Adrenal gland (tissue), 12 donors: ENCODE measurements around the gene ANKFN1. TPM values are rescaled to one million over a fixed set of nuclear protein-coding genes. Genes with fewer than 3 reads are reported as not detected.

Experiments used
- DNase-seq, 7 donors: peaks; one replicate each; pipeline ENCODE4 v3.0.0-alpha.2; 2019 to 2020
- H3K27ac ChIP-seq, 5 donors: fragments of 200-600 bp; sonication (generic) in 4 of 5; 1 replicate in 3 of 5; 2 replicates in 2 of 5; pipeline versions ENCODE4 v1.5.1 to v1.8.0; 2016 to 2020; ENCODE audit warnings: mild to moderate bottlenecking in 1 of 5
- H3K27me3 ChIP-seq: fragments of 200-600 bp; 2 replicates; pipeline ENCODE4 v1.8.0; 2021
- H3K36me3 ChIP-seq, 2 donors: fragments of 200-600 bp; replicated peaks in 1 of 2; 1 replicate in 1 of 2; 2 replicates in 1 of 2; pipeline versions ENCODE4 v1.5.1 to v1.8.0; 2018 to 2022
- H3K4me1 ChIP-seq, 2 donors: fragments of 200-600 bp; replicated peaks in 1 of 2; 1 replicate in 1 of 2; 2 replicates in 1 of 2; pipeline versions ENCODE4 v1.5.1 to v1.8.0; 2018 to 2021
- H3K4me3 ChIP-seq, 4 donors: fragments of 200-600 bp; sonication (generic) in 3 of 4; one replicate each; pipeline ENCODE4 v1.5.1; 2016 to 2018
- H3K9me3 ChIP-seq, 3 donors: fragments of 200-600 bp; sonication (generic) in 1 of 3; replicated peaks in 1 of 3; 1 replicate in 2 of 3; 2 replicates in 1 of 3; pipeline versions ENCODE4 v1.5.1 to v1.8.0; 2016 to 2021
- POLR2A ChIP-seq, 2 donors: fragments of 450-650 bp; IDR thresholded peaks; one replicate each; pipeline ENCODE4 v1.6.1; 2017; ENCODE audit warnings: antibody characterized with exemption in 2 of 2, mild to moderate bottlenecking in 2 of 2, moderate library complexity in 1 of 2
- WGBS, 4 donors: extraction: QIAGEN DNeasy Blood & Tissue Kit in 2 of 4; methylation state at CpG; one replicate each; pipeline versions ENCODE4 v1.1.5 to v1.1.7; 2013 to 2017; 5-methylcytosine and 5-hydroxymethylcytosine counted together
- intact Hi-C, 2 donors: fragments of 100-400 bp; cut with DNase I; formaldehyde crosslinking; loops; one replicate each; pipeline versions ENCODE4 v1.14.1 to v1.15.0; 2022 to 2023
- polyA plus RNA-seq, 3 donors: library from polyadenylated mRNA; stranded (reverse); fragments of 200-250 nt in 2 of 3; fragments of 350-450 nt in 1 of 3; fragmentation: Illumina TruSeq in 1 of 3; extraction: RNeasy Lipid Tissue Mini Kit (QIAGEN cat#74804) in 1 of 3; gene quantifications; one replicate each; pipeline ENCODE4 v1.2.3, GENCODE V29; 2013 to 2014
- total RNA-seq, 9 donors: library from RNA; depleted of rRNA in 4 of 9; stranded (reverse); fragments of >200 nt in 4 of 9; fragments of 120-200 nt in 1 of 9; fragmentation: NEBNext Ultra II Directional in 1 of 9; extraction: Animal tissue kit (Norgen Biotek cat#: 25700) in 1 of 9; gene quantifications; one replicate each; pipeline versions ENCODE4 v1.1.0 to v1.2.4, GENCODE V29; 2013 to 2023
- TF ChIP-seq, protein P1 (sequence below), 6 experiments: fragments of 450-650 bp in 4 of 6; fragments of 200-600 bp in 2 of 6; sonication (generic) in 1 of 6; IDR thresholded peaks; 1 replicate in 5 of 6; 2 replicates in 1 of 6; pipeline versions ENCODE4 v1.5.1 to v1.8.0; 2016 to 2021; ENCODE audit warnings: antibody characterized with exemption in 6 of 6, mild to moderate bottlenecking in 2 of 6, moderate library complexity in 1 of 6
- donor health status: healthy with polysubstance abuse.
- donor health status: Bipolar disorder and iron deficiency.
- donor health status: DM: yes; HTN: yes; CAD: no.
- donor health status: DM: no; HTN: no; CAD: no.
- donor health status: DM: no; HTN: no; CAD: no.
- donor health status: DM: yes; HTN: yes; CAD: no.

The ANKFN1 gene
- total and polyA plus RNA-seq, 12 donors, result 0.18 to 1.6 (median 0.41) TPM; not detected in 5

DNA sequence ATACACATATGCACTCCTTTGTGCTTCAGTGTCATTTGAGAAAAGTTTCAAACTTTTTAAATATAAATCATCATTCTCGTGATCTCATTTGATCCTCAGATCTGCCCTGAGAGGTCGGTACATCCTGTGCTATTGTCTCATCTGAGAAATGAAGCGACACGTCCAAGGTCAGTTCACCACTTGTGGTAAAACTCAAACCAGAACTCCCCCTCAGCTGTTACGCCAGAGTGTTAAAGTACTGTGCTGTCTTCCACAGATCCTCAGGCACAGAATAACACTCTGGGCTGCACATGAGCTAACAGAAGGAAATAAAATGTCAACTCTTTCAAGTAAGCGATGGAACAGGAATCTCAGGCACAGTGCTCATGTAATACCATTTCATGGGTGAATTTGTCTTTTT is 31.4 kb downstream of the ANKFN1 start:
- H3K36me3 ChIP-seq, result no peaks in the 10 kb centered on the region
- no peaks in the 10 kb centered on the region for H3K9me3 ChIP-seq
- intact Hi-C loops, result no loop called here
- H3K4me3 ChIP-seq, result no peak overlapping the region
- TF ChIP-seq POLR2A (IDR thresholded peaks at IDR 0.05), result no peak
- TF ChIP-seq, protein P1, sequence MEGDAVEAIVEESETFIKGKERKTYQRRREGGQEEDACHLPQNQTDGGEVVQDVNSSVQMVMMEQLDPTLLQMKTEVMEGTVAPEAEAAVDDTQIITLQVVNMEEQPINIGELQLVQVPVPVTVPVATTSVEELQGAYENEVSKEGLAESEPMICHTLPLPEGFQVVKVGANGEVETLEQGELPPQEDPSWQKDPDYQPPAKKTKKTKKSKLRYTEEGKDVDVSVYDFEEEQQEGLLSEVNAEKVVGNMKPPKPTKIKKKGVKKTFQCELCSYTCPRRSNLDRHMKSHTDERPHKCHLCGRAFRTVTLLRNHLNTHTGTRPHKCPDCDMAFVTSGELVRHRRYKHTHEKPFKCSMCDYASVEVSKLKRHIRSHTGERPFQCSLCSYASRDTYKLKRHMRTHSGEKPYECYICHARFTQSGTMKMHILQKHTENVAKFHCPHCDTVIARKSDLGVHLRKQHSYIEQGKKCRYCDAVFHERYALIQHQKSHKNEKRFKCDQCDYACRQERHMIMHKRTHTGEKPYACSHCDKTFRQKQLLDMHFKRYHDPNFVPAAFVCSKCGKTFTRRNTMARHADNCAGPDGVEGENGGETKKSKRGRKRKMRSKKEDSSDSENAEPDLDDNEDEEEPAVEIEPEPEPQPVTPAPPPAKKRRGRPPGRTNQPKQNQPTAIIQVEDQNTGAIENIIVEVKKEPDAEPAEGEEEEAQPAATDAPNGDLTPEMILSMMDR (IDR thresholded peaks at IDR 0.05), result no peak
- H3K4me1 ChIP-seq, result no peaks in the 10 kb centered on the region
- DNase-seq, result no peak
- H3K27ac ChIP-seq, result no peak overlapping the region
- 53 to 71% (median 58%) methylated on average over 6 of the region's 6 CpGs for WGBS, 4 donors
- no peaks in the 10 kb centered on the region for H3K27me3 ChIP-seq

DNA sequence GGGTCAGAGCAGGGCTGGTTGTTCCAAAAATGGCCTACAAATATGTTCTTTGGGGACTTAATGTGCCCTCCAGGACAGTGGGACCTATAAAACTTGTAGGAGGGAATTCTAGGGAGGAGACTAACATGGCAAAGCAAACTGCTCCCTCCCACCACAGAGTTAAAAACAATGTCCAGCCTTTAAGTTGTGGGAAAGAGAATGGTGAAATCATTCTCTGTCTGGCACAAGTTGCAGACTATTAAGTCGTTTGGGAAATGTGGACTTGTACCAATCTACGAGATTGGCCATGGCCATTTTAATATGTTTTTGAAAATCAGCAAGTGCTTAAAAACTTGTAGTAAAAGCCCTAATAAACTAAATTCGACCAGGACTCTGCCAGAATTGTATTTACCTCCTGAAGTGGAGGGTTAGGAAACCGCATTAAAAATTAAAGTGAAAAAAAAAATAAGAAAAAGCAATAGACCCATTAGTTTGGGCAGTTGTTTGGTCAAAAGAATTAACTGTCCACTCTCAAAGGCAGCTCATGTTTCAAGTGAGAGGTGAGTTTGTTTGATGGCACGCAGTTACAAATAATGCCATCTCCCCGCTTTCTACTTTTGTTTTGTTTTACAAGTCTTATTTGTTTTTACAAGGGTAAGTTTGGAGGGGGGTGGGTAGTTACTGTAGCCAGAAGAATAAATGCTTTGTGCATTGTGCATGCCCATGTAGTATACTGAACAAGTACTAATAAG is 32.4 kb downstream of the ANKFN1 start:
- Histone ChIP-seq H3K4me3 (no peak overlapping the region), H3K4me1 (no peaks in the 10 kb centered on the region), H3K9me3 (no peaks in the 10 kb centered on the region), H3K27ac (no peak overlapping the region), H3K27me3 (no peaks in the 10 kb centered on the region), H3K36me3 (no peaks in the 10 kb centered on the region)
- DNase-seq, result no peak
- intact Hi-C loops, result no loop called here
- TF ChIP-seq, protein P1 (IDR thresholded peaks at IDR 0.05), result no peak
- TF ChIP-seq POLR2A (IDR thresholded peaks at IDR 0.05), result no peak
- 57 to 66% (median 60%) methylated on average over 6 of the region's 6 CpGs for WGBS, 4 donors

DNA sequence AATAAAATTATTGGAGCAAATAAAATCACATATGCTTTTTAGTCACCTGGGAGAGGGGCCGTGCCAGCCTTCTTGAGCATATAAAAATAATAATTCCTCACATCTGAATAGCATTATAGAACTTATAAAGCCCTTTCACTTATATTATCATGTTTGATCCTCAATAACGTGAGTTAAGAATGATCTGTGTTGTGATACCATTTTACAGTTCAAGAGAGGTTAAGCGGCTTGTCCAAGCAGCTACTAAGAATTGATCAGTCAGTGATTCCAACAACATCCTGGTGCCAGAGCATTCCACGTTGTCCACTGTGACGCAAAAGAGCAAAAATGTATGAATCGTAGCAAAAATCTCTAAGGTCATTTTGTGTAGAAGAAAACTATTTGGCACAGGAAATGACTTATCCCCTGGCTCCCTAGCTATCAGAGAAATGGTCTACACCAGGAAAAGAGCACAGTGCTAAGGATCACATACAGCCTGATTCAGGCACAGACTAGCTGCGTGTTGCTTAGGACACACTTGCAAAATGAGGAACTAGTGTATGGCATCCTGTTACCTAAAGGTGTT is 33.0 kb downstream of the ANKFN1 start:
- no peaks in the 10 kb centered on the region for H3K36me3 ChIP-seq
- no peak overlapping the region for H3K27ac ChIP-seq
- TF ChIP-seq, protein P1 (IDR thresholded peaks at IDR 0.05), result no peak
- no peak for TF ChIP-seq POLR2A (IDR thresholded peaks at IDR 0.05)
- intact Hi-C loops, result no loop called here
- no peaks in the 10 kb centered on the region for H3K4me1 ChIP-seq
- H3K9me3 ChIP-seq, result no peaks in the 10 kb centered on the region
- 69 to 75% (median 71%) methylated on average over 7 of the region's 7 CpGs for WGBS, 4 donors
- no peak overlapping the region for H3K4me3 ChIP-seq
- DNase-seq, result no peak
- no peaks in the 10 kb centered on the region for H3K27me3 ChIP-seq

DNA sequence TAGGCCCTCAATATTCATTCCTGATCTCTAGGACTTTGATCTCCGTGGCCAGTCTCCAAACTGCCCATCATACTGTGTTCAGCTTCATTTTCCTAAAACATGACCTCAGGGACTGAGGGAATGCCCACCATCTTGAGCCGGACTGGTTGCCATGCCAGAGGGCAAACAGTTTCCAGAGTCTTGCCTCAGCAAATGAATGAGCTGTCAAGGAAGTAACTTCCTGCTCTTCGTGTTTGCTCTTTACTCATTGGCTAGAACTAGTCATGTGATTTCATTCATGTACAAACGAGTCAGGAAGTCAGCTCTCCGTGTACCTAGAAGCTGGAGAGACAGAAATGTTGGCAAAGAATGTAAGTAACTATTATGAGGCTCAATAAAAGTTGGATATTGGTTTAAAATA is 50.2 kb downstream of the ANKFN1 start:
- H3K27ac ChIP-seq, result no peak overlapping the region
- 56 to 69% (median 68%) methylated on average over 5 of the region's 5 CpGs for WGBS, 4 donors
- H3K27me3 ChIP-seq, result no peaks in the 10 kb centered on the region
- no peak overlapping the region for H3K4me3 ChIP-seq
- H3K36me3 ChIP-seq, result no peaks in the 10 kb centered on the region
- no peak for DNase-seq
- H3K9me3 ChIP-seq, result no peaks in the 10 kb centered on the region
- intact Hi-C loops, result no loop called here
- H3K4me1 ChIP-seq, result no peaks in the 10 kb centered on the region
- TF ChIP-seq, protein P1 (IDR thresholded peaks at IDR 0.05), result no peak
- no peak for TF ChIP-seq POLR2A (IDR thresholded peaks at IDR 0.05)
